HL-60/S4 (cell line): ENCODE measurements around the gene ARF3.
"Not testable (repeated sequence)": the region's sequence is repeated elsewhere in the genome, so short reads cannot be mapped to it uniquely, and the experiment has no call there.

Source experiments
- in situ Hi-C: fragments of 300-500 bp; cut with MboI; formaldehyde crosslinking; loops from 2 replicates; pipeline ENCODE4 v1.14.3; 2022; ENCODE audit warnings: low sequenced_read_pairs

Gene ARF3

DNA sequence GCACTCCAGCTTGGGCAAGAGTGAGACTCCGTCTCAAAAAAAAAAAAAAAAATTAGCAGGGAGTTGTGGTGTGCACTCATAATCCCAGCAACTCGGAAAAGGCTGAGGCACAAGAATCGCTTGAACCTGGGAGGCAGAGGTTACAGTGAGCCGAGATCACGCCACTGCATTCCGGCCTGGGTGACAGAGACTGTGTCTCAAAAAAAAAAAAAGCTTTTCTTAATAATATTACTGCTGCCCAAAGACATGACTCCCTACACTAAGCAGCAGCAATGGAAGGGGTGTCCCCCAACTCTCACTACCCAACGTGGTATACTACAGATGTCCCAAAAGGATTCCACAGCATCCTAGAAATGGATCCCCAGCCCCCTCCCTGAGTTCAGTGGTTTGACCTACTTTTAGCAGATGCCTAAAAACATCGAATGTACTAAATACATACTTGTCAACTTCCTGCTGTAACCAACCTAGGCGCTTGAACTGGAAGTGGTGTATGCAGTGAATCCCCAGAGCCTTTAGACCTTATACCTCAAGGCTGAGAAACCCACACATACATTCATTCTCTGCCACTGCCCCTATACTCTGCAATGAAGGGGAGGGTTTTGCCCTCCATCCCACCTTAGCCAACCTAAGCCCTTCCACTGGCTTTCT is 23.5 kb downstream of the ARF3 start:
- in situ Hi-C loops: no loop called here

DNA sequence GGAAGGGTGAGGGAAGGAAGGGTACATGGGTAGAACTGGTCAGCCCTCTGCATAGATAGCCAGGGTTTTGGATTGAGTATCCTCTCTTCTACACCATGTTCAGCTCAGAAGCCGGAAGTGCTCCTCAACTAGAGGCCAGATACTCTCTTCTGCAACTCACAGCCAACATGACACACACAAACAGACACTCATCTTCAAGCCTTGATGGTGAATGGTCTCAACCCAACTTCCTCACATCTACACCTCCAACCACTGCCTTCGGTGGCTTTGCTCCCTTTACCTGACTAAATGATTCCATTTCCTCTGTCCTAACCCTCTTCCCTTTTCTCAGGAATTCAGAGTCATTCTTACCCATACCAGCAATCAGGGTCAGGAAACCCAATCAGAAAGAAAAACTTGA is 24.4 kb downstream of the ARF3 start:
- in situ Hi-C loops: no loop called here

DNA sequence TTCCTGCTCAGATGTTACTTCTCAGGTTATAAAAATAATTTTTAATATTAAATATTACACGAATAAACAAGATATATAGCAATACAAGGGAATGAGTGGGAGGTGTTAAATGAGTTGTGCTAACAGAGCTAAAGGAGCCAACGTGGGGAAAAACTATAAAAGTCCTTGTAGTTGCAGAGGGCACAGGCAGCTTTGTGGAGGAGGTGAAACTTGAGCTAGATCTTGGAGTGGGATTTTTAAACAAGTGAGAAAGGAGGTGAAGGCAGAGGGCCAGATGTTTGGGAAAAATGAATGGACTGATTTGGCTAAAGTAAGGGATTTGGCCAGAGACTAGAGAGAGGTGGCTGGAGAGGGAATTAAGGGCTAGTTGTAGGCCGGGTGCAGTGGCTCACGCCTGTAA is 26.8 kb downstream of the ARF3 start:
- in situ Hi-C loops: no loop called here

DNA sequence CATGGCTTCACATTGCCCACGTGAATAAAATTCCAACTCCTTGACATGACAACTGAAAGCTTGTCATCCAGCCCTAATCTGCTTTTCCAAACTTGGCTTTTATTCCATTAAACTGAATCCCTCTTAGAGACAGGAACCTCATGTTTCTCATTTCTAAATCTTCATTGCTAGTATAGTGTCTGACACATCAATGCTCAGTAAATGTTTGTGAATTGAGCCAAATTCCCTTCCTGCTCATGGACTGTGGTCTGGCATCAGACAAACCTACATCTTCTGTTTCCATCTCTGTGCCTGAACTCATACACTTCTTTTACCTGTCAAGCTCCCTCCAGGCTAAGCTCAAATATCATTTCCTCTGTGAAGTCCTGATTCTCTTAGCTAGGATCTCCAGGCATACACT is 27.7 kb downstream of the ARF3 start:
- in situ Hi-C loops: no loop called here

DNA sequence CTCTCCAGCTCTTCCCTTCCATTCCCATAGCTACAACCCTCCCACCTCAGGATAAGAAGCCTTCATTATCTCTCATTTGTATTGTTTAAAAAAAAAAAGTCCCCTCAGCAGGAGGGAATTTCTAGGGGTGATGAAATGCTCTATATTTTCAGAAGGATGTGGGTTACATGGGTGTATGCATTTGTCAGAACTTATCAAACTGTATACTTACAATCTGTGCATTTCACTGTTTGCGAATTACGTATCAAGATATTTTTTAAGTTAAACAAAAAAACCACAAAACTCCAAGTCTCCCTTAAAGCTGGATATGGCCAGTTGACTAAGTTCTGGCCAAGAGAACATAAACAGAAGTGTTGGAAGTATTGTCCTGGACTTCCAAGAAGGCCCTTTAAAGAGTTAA is 30.0 kb downstream of the ARF3 start:
- in situ Hi-C loops: no loop called here

DNA sequence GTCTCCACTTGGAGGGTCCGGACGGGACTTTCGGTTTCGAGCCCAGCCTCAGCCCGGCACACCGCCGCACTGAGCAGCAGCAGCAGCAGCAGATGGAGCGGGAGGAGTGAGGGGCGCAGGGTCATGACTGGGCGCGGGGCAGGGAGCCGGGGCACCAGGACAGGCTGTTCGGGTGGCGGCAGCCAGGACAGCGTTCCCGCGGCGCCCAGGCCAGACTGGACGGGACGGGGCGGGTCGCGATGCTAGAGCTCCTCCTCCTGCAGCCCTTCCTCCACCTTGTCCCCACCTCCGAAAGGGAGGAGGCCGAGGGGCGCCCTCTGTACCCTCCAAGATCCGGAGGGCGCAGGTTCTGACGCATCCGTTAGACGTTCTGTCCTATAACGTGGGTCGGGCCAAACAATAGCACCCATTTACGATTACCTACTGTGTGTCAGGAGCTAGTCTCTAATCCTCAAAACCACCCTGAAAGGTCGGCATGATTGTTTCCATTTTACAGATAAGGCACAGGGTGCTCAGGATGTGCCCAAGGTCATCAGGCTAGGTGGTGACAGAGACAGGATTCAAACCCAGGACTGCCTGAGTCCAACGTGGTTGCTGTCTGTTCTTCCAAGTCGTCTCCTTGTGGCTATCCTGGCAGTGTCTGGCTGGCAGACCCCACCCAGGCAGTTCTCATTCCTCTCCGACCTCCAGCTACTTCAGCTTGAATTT is 31.8 kb downstream of the ARF3 start, which contains the start of gene FKBP11:
Gene FKBP11, minus strand, starts transcription at position 189 of the 708 bp plus-strand sequence. Its CDS starts 64 bp downstream, at position 125.
- in situ Hi-C loops: no loop called here

DNA sequence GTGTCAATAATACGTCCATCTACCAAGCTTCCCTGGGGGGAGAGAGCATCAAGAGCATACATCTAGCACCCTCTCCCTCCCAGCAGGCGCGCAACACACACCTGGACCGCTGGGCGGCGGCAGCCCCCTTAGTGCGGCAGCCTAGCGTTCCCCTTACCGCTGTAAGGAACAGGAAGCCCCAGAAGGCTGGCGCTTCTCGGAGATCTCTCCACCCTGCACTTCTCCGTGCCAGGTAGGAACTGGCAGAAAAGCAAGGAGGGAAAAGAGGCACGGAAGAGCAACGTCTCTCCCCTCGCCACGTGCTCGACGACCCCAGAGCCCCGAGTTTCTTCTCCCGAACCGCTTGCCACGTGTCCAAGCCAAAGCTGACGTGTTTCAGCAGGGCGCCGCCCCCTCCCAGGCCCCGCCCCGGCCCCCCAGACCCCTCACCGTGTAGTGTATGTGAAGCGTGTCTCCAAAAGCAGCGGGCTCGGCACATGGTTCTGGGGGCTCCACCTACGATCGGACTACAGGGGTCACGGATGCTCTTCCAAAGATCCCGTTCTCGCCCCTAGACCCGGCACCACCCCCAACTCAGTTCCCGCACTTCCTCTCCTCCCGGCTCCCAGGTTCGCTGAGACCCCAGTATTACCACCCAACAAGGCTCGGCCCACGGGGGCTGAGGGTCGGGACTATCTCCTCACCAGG is 32.5 kb downstream of the ARF3 start:
- in situ Hi-C loops: no loop called here

DNA sequence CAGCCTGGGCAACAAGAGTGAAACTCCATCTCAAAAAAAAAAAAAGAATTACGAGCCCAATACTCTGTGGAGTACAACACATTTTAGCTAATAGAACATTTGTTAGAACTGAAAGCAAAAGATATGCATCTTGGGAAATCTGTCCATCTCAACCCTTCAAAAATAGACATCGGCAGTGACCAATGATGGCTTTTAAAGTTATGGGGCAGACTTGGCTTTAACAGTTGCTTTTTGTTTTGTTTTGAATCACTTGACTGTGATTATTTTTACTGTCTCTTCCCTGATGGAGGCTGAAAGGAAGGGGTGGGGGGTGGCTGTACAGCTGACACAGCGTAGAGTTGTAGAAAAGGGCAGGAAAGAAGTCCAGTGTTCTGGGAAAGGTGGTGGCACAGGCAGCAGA is 34.2 kb downstream of the ARF3 start:
- in situ Hi-C loops: no loop called here

DNA sequence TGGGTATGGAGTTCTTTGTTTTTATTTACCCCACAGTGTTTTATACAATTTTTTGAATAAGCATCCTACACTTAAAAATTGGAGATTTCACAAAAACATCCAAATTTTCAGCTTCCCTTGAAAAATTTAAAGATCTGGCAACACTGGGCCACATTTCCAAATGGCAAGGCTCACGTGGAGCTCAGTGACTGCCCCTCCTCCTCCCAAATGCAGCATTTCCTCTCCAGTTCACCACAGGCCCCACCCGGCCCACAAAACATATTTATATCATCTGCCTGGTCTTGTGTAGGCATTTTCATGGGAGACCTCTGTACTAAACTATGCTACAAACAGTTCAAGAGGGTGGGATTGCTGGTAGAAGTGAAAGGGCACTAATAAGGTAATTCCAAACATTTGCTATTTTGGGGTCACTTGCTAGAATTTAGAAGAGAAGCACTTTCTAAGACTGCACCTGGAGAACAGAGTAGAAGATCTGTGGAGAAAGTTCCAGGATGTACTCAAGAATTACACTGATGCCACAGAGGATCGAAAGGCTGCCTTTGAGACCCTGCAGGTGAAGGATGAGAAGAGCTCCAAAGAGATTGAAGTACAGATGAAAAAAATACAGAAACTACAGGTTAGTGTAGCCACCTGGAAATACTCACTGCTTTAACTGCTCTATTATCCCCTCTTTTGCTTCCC is 39.3 kb downstream of the ARF3 start:
- in situ Hi-C loops: no loop called here

DNA sequence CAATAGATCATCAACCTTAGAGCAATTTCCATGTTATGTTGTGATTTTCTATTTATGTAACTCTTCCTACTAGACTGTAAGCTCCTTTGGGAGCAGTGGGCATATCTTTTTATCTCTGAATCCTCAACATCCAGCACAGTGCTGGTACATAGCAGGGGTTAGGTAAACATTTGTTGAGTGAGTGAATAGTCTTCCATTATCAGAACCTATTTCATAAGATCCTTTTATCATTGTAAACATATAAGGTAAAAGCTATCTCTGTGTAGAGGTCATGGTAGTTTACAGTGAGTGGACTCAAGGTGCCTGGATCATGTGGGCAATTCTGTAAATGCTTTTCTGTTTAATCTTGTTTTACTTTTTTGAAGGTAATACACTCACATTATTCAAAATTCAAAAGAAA is 47.1 kb downstream of the ARF3 start:
- in situ Hi-C loops: no loop called here

DNA sequence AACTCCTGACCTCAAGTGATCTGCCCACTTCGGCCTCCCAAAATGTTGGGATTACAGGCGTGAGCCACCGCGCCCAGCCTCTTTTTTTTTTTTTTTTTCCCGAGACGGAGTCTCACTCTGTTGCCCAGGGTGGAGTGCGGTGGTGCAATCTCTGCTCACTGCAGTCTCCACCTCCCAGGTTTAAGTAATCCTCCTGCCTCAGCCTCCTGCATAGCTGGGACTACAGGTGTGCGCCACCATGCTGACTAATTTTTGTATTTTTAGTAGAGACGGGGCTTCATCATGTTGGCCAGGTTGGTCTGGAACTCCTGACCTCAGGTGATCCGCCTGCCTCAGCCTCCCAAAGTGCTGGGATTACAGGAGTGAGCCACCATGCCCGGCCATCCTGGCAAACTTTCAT is 47.6 kb downstream of the ARF3 start:
- in situ Hi-C loops: not testable (repeated sequence)

DNA sequence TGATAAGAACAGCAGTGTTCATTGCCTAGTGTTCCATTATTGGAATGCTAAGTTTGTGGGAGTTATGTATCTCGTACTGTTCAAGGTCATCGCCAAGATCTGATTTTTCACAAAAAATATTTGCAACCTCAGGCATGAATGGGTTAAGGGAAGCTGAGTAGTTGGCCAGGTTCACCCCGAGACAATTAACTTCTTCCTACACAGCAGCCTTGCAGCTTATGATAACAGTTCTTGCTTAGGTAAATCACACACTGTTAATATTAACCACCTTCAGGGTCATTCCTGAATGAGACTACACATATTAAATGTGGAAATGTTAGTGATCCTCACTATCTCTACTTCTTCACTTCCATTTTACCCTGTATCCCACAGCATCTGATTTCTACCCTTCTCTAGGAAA is 50.0 kb downstream of the ARF3 start:
- in situ Hi-C loops: no loop called here

DNA sequence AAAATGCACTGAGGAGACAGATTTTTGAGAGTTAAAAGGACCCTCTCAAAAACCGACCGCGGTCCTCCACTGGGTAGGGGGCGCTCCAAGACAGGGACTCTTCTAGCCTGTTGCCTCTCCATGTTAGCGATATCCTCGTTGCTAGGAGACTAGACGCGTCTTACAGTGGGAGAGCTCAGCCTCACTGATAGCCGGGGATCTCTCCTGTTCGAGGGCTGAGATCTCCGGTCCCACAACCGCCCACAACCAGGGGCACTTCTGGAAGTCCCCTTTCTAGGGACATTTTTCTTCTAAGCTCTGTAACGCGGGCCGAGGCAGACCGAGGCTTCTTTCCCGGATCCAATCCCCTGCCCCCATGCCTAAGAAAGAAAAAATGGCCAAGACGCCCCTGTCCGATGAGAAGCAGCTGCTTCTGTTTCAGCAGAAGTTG is 53.3 kb downstream of the ARF3 start:
- in situ Hi-C loops: no loop called here

DNA sequence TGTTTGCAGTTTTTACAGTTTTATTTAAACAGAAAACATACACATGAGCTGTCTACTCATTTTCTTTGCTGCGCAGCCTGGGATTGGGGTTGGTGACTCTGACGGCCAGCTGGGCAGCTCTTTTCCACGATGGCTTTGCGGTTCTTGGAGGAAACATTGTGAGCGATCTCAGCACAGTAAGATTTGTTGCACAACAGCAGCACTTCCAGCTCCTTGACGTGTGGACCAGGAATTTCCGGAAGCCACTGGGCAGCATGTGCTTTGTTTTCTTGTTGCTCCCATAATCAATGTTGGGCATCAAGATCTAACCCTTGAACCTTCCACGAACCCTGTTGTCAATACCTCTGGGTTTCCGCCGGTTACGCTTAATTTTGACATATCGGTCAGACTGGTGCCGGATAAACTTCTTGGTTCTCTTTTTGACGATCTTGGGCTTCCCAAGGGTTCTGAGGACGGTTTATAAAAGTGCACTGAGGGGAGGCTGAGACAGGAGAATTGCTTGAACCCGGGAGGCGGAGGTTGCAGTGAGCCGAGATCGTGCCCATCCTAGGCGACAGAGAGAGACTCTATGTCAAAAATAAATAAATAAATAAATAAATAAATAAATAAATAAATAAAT is 53.8 kb downstream of the ARF3 start:
- in situ Hi-C loops: no loop called here

DNA sequence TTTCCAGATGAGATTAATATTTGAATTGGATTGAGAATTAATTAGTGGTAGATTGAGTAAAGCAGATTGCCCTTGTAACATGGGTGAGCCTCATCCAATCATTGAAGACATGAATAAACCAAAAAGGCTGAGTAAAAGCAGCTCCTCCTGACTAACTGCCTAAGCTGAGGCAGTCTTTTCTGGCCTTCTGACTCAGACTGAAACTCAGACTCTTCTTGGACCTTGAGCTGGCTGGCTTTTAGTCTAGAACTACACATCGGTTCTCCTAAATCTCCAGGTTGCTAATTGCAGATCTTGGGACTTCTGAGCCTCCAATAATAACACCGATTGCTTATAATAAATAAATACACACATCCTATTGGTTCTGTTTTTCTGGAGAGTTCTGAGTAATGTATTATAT is 56.0 kb downstream of the ARF3 start:
- in situ Hi-C loops: no loop called here

DNA sequence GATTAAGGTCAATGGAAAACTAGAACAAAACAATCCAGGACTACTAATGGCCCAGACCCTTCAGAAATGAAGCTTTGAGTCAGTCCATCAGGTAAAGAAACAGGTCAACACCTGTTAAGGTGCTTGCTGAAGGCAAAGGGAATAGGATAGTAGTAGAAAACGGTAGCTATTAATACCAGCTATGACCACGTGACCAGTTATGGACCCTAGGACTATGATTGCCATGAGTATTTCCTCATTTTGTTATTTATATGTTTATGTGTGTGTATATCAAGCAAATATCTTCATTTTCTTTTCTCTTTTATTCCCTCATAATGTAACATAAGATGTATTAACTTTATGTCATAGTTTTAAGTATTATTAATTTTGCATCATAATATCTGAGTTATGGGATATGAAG is 57.6 kb downstream of the ARF3 start:
- in situ Hi-C loops: no loop called here

DNA sequence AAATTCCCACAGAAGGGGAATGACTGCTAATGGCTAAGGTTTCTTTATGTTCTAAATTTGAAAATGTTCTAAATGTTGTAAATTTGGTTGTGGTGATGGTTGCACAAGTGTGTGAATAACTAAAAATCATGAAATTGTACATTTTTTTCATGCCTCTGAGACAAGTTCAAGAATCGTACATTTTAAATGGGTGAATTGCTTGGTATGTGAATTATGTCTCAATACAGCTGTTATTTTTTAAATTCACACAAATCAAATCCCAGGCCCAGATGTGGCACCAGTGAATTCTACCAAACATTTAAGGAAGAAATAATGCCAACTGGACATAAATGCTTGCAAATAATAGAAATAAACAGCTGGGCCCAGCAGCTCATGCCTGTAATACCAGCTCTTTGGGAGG is 63.0 kb downstream of the ARF3 start:
- in situ Hi-C loops: no loop called here

DNA sequence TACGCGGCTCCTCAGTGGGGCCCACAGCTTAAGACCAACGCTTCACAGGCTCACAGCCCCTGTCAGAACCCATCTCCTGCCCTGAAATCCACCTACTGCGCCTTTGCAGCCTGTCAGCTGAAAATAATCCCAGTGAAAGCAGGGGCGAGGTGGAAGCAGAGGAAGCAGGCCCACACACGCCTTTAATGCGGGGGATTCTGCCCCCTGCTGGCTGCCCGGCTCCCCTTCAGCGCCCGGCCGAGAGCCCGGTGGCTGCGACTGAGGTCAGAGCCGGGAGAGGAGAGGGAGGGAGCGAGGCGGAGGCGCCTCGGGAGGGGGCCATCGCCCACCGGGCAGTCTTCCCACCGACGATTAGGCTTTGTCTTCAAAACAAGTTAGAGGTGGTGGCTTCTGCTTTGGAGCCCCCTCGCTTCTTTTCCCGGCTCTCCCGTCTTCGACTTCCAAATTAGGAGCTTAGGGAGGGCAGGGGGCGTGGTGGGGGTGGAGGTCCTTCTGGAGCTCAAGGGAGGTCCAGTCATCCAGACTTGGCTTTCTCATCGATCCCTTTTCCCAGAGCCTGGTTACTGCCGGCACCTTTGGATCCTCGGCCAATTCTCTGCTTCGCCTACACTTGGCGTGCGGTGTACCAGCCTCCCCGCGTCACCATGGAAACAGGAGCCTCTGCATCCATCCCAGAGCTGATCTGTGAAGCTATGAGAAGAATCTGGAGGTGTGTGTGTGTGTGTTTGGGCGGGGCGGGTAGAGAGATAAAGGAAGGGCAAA is 66.4 kb downstream of the ARF3 start:
- in situ Hi-C loops: no loop called here

DNA sequence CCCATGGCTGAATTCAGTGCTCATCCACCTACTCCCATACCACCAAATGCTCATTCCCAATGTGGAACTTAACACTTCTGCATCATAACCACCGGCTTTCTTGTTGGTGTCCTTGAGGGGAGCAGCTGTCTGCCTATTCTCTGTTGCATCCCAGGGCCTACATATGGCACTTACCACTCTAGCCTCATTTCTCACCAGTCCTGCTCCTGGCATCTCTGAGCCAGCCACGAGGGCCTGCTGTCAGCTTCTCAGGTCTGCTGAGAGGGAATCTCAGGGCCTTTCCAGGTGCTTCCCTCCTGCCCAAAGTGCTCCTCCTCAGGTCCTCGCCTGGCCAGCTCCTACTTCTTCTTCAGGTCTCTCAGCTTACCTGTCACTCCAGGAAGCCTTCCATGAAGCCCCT is 67.6 kb downstream of the ARF3 start:
- in situ Hi-C loops: no loop called here
